Neural progenitor cell (in vitro differentiated cells): ENCODE measurements around the gene EXT2.

Experiments used
- CTCF ChIP-seq: fragments of 200-600 bp; sonication (generic); IDR thresholded peaks from 2 replicates; pipeline ENCODE4 v1.5.1; 2017; ENCODE audit warnings: antibody characterized with exemption, mild to moderate bottlenecking
- EZH2 ChIP-seq: fragments of 200-600 bp; sonication (generic); IDR thresholded peaks from 2 replicates; pipeline ENCODE4 v1.6.1; 2017; ENCODE audit warnings: antibody characterized with exemption, mild to moderate bottlenecking, moderate library complexity
- EZH2phosphoT487 ChIP-seq: fragments of 200-600 bp; sonication (generic); IDR thresholded peaks from 2 replicates; pipeline ENCODE4 v1.6.1; 2017; ENCODE audit warnings: antibody characterized with exemption

- no peak for TF ChIP-seq EZH2
- TF ChIP-seq CTCF, result no peak
- TF ChIP-seq EZH2phosphoT487, result no peak
Observed at GRCh38 chr11:44189986-44190882, 94.8 kb downstream of the EXT2 start.
